Measurements from ENCODE around the gene OR4D6. TPM values are rescaled to one million over a fixed set of nuclear protein-coding genes. Genes with fewer than 3 reads are reported as not detected.
"Not testable (repeated sequence)": the region's sequence is repeated elsewhere in the genome, so short reads cannot be mapped to it uniquely, and the experiment has no call there.

OR4D6 gene
- total and polyA plus RNA-seq, 4 donors, result not detected

DNA sequence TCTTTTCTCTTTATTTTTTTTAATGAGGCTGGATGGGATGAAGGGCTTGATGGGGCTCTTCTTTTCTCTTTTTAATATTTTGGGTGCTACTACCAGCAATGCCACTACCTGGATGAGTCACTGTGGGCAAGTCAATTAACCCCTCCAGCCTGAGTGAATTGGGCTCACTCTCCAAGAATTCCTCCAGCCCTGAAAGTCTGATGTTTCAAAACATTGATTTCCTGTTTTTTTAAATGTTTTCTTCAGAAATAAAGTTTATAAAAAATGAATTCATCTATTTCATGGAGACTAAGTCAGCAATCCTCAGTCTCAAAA lies 29.7 kb upstream of the OR4D6 start:
- Histone ChIP-seq H3K36me3 (ENCODE audit: control insufficient read depth in 1 of 2, insufficient read depth in 2 of 2, low read length in 1 of 2) (no peaks in the 10 kb centered on the region), H3K9me3 (ENCODE audit: control insufficient read depth, low read length) (no peaks in the 10 kb centered on the region), H3K27ac (ENCODE audit: low read depth in 1 of 2, low read length in 2 of 2) (no peak overlapping the region), H3K4me3 (ENCODE audit: low read length in 2 of 2) (no peak overlapping the region), H3K27me3 (ENCODE audit: control insufficient read depth in 1 of 2, insufficient read depth in 2 of 2, low read length in 1 of 2) (peaks cover 0 to 2% of the 10 kb centered on the region in 2 donors), H3K4me1 (ENCODE audit: control insufficient read depth in 1 of 2, insufficient read depth in 2 of 2, low read length in 2 of 2) (no peaks in the 10 kb centered on the region)
- DNase-seq (no peak), ATAC-seq (ENCODE audit: low FRiP score) (no peak)
- intact Hi-C loops (cut with DNase I), result no loop called here

GRCh38 chr11:59429924-59430516 lies 26.7 kb upstream of the OR4D6 start:
- Histone ChIP-seq H3K4me1 (ENCODE audit: control insufficient read depth in 1 of 2, insufficient read depth in 2 of 2, low read length in 2 of 2) (no peaks in the 10 kb centered on the region), H3K27ac (ENCODE audit: low read depth in 1 of 2, low read length in 2 of 2) (no peak overlapping the region), H3K9me3 (ENCODE audit: control insufficient read depth, low read length) (no peaks in the 10 kb centered on the region), H3K36me3 (ENCODE audit: control insufficient read depth in 1 of 2, insufficient read depth in 2 of 2, low read length in 1 of 2) (no peaks in the 10 kb centered on the region), H3K27me3 (ENCODE audit: control insufficient read depth in 1 of 2, insufficient read depth in 2 of 2, low read length in 1 of 2) (peaks cover 0 to 2% of the 10 kb centered on the region in 2 donors), H3K4me3 (ENCODE audit: low read length in 2 of 2) (no peak overlapping the region)
- no peak for ATAC-seq (ENCODE audit: low FRiP score)
- 51 to 58% methylated on average over 4 of the region's 4 CpGs for WGBS, 2 donors
- intact Hi-C loops (cut with DNase I), result no loop called here
- no peak for DNase-seq

DNA sequence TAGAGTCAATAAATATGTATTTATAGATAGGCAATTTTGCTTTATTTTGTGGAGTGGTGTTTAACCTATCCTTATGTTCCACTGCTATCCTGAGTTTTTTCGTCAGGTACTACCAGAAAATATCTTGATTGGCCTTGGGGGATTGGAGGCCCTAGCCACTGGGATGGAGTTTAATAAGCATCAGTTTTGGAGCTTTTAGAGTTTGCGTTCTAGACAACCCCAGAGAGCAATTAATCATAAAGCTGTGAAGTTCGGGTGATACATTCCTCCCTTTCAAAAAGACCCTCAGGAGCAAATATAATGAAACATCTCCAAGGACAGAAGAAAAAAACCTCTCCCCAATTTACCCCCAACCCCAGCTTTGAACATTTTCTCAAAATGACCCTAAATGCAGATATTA lies 20.6 kb upstream of the OR4D6 start, which contains the start of gene OR5A1:
Gene OR5A1, plus strand, starts transcription at position 301 of the 400 bp plus-strand sequence. CDS start 6,700 bp downstream, outside the sequence.
- DNase-seq (no peak), ATAC-seq (ENCODE audit: low FRiP score) (no peak)
- H3K4me1 ChIP-seq (ENCODE audit: control insufficient read depth in 1 of 2, insufficient read depth in 2 of 2, low read length in 2 of 2), result no peaks in the 10 kb centered on the region
- intact Hi-C loops (cut with DNase I), result no loop called here
- H3K4me3 ChIP-seq (ENCODE audit: low read length in 2 of 2), result no peak within 1 kb of the TSS
- H3K27me3 ChIP-seq (ENCODE audit: control insufficient read depth in 1 of 2, insufficient read depth in 2 of 2, low read length in 1 of 2), result peaks cover 0 to 2% of the 10 kb centered on the region in 2 donors
- H3K36me3 ChIP-seq (ENCODE audit: control insufficient read depth in 1 of 2, insufficient read depth in 2 of 2, low read length in 1 of 2), result no peaks in the 10 kb centered on the region
- no peak within 1 kb of the TSS for H3K27ac ChIP-seq (ENCODE audit: low read depth in 1 of 2, low read length in 2 of 2)
- no peaks in the 10 kb centered on the region for H3K9me3 ChIP-seq (ENCODE audit: control insufficient read depth, low read length)
- 42 to 48% methylated on average over 3 of the region's 3 CpGs for WGBS, 2 donors

- no peak for DNase-seq
- H3K27ac ChIP-seq (ENCODE audit: low read depth in 1 of 2, low read length in 2 of 2), result no peak overlapping the region
- no peak for ATAC-seq (ENCODE audit: low FRiP score)
- H3K9me3 ChIP-seq (ENCODE audit: control insufficient read depth, low read length), result no peaks in the 10 kb centered on the region
- no peaks in the 10 kb centered on the region for H3K27me3 ChIP-seq (ENCODE audit: control insufficient read depth in 1 of 2, insufficient read depth in 2 of 2, low read length in 1 of 2)
- H3K36me3 ChIP-seq (ENCODE audit: control insufficient read depth in 1 of 2, insufficient read depth in 2 of 2, low read length in 1 of 2), result no peaks in the 10 kb centered on the region
- H3K4me1 ChIP-seq (ENCODE audit: control insufficient read depth in 1 of 2, insufficient read depth in 2 of 2, low read length in 2 of 2), result no peaks in the 10 kb centered on the region
- intact Hi-C loops (cut with DNase I), result no loop called here
- WGBS, 2 donors, result 81% methylated on average over 7 of the region's 7 CpGs
- no peak overlapping the region for H3K4me3 ChIP-seq (ENCODE audit: low read length in 2 of 2)
These were observed 19.0 kb upstream of the OR4D6 start for GRCh38 chr11:59437770-59438169.

DNA sequence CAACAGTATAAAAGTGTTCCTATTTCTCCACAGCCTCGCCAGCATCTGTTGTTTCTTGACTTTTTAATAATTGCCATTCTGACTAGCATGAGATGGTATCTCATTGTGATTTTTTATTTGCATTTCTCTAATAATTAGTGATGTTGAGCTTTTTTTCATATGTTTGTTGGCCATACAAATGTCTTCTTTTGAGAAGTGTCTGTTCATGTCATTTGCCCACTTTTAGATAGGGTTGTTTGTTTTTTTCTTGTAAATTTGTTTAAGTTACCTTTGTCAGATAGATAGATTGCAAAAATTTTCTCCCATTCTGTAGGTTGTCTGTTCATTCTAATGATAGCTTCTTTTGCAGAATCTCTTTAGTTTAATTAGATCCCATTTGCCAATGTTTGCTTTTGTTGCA lies 11.1 kb upstream of the OR4D6 start:
- 77 to 92% methylated on average over 1 of the region's 1 CpG for WGBS, 2 donors
- H3K27ac ChIP-seq (ENCODE audit: low read depth in 1 of 2, low read length in 2 of 2); H3K36me3 ChIP-seq (ENCODE audit: control insufficient read depth in 1 of 2, insufficient read depth in 2 of 2, low read length in 1 of 2); ATAC-seq (ENCODE audit: low FRiP score); H3K4me3 ChIP-seq (ENCODE audit: low read length in 2 of 2); DNase-seq; H3K4me1 ChIP-seq (ENCODE audit: control insufficient read depth in 1 of 2, insufficient read depth in 2 of 2, low read length in 2 of 2); intact Hi-C loops (cut with DNase I); H3K9me3 ChIP-seq (ENCODE audit: control insufficient read depth, low read length); H3K27me3 ChIP-seq (ENCODE audit: control insufficient read depth in 1 of 2, insufficient read depth in 2 of 2, low read length in 1 of 2): not testable (repeated sequence)

- Histone ChIP-seq H3K4me1 (ENCODE audit: control insufficient read depth in 1 of 2, insufficient read depth in 2 of 2, low read length in 2 of 2) (no peaks in the 10 kb centered on the region), H3K27me3 (ENCODE audit: control insufficient read depth in 1 of 2, insufficient read depth in 2 of 2, low read length in 1 of 2) (no peaks in the 10 kb centered on the region), H3K36me3 (ENCODE audit: control insufficient read depth in 1 of 2, insufficient read depth in 2 of 2, low read length in 1 of 2) (no peaks in the 10 kb centered on the region), H3K9me3 (ENCODE audit: control insufficient read depth, low read length) (peaks cover 3% of the 10 kb centered on the region), H3K4me3 (ENCODE audit: low read length in 2 of 2) (no peak overlapping the region), H3K27ac (ENCODE audit: low read depth in 1 of 2, low read length in 2 of 2) (no peak overlapping the region)
- 65 to 72% methylated on average over 2 of the region's 2 CpGs for WGBS, 2 donors
- intact Hi-C loops (cut with DNase I), result no loop called here
- ATAC-seq (ENCODE audit: low FRiP score), result no peak
- DNase-seq, result no peak
These were observed 8.3 kb upstream of the OR4D6 start for GRCh38 chr11:59448484-59448883.

GRCh38 chr11:59459916-59460315 lies 3.2 kb downstream of the OR4D6 start:
- Histone ChIP-seq H3K27ac (ENCODE audit: low read depth in 1 of 2, low read length in 2 of 2) (no peak overlapping the region), H3K36me3 (ENCODE audit: control insufficient read depth in 1 of 2, insufficient read depth in 2 of 2, low read length in 1 of 2) (no peaks in the 10 kb centered on the region), H3K9me3 (ENCODE audit: control insufficient read depth, low read length) (no peaks in the 10 kb centered on the region), H3K4me1 (ENCODE audit: control insufficient read depth in 1 of 2, insufficient read depth in 2 of 2, low read length in 2 of 2) (no peaks in the 10 kb centered on the region), H3K4me3 (ENCODE audit: low read length in 2 of 2) (no peak overlapping the region), H3K27me3 (ENCODE audit: control insufficient read depth in 1 of 2, insufficient read depth in 2 of 2, low read length in 1 of 2) (peaks cover 0 to 1% of the 10 kb centered on the region in 2 donors)
- ATAC-seq (ENCODE audit: low FRiP score), result no peak
- WGBS, 2 donors, result 57 to 64% methylated on average over 3 of the region's 3 CpGs
- intact Hi-C loops (cut with DNase I), result no loop called here
- DNase-seq, result no peak

DNA sequence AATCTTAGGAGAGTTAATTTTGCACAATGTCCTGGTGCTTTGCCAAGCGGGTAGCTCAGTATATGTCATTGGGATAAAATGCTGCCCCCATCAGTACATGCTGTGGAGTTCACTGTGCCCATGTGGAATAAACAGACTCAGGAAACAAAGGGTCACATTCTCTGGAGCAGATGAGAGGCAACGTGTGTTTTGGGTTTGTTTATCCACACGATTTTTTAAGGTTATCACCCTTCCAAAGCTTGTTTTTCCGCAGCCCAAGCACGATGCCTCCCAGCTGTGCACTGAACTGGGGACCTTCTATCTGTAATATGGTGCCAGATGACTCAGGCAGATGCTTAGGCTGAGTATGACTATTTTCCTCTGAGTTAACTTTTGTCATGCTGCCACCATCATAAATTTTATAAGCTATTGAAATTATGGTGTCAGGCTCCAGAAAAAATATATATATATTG lies 6.5 kb downstream of the OR4D6 start:
- H3K36me3 ChIP-seq (ENCODE audit: control insufficient read depth in 1 of 2, insufficient read depth in 2 of 2, low read length in 1 of 2), result no peaks in the 10 kb centered on the region
- DNase-seq, result no peak
- no peaks in the 10 kb centered on the region for H3K9me3 ChIP-seq (ENCODE audit: control insufficient read depth, low read length)
- intact Hi-C loops (cut with DNase I), result no loop called here
- no peaks in the 10 kb centered on the region for H3K4me1 ChIP-seq (ENCODE audit: control insufficient read depth in 1 of 2, insufficient read depth in 2 of 2, low read length in 2 of 2)
- no peak overlapping the region for H3K27ac ChIP-seq (ENCODE audit: low read depth in 1 of 2, low read length in 2 of 2)
- peak; percentile 54 for ATAC-seq (ENCODE audit: low FRiP score)
- WGBS, 2 donors, result 8 to 13% methylated on average over 5 of the region's 5 CpGs
- H3K27me3 ChIP-seq (ENCODE audit: control insufficient read depth in 1 of 2, insufficient read depth in 2 of 2, low read length in 1 of 2), result peaks cover 0 to 1% of the 10 kb centered on the region in 2 donors
- H3K4me3 ChIP-seq (ENCODE audit: low read length in 2 of 2), result no peak overlapping the region

GRCh38 chr11:59473015-59473414 lies 16.3 kb downstream of the OR4D6 start, which contains the start of gene OR4D10:
Gene OR4D10 (plus strand): TSS chr11:59473315. CDS start chr11:59477430, 4,115 bp downstream.
- ATAC-seq (ENCODE audit: low FRiP score), result no peak
- intact Hi-C loops (cut with DNase I), result no loop called here
- Histone ChIP-seq H3K9me3 (ENCODE audit: control insufficient read depth, low read length) (no peaks in the 10 kb centered on the region), H3K27ac (ENCODE audit: low read depth in 1 of 2, low read length in 2 of 2) (no peak within 1 kb of the TSS), H3K36me3 (ENCODE audit: control insufficient read depth in 1 of 2, insufficient read depth in 2 of 2, low read length in 1 of 2) (no peaks in the 10 kb centered on the region), H3K27me3 (ENCODE audit: control insufficient read depth in 1 of 2, insufficient read depth in 2 of 2, low read length in 1 of 2) (no peaks in the 10 kb centered on the region), H3K4me1 (ENCODE audit: control insufficient read depth in 1 of 2, insufficient read depth in 2 of 2, low read length in 2 of 2) (no peaks in the 10 kb centered on the region), H3K4me3 (ENCODE audit: low read length in 2 of 2) (no peak within 1 kb of the TSS)
- no peak for DNase-seq

Measured in aorta (tissue), 5 donors.